Bone marrow (tissue), 2 donors: ENCODE data around the gene ADAMTS17.

Source experiments
- DNase-seq, 2 donors: peaks; one replicate each; lab custom pipeline; 2025; lab: John Stamatoyannopoulos, UW

ADAMTS17 gene

DNA sequence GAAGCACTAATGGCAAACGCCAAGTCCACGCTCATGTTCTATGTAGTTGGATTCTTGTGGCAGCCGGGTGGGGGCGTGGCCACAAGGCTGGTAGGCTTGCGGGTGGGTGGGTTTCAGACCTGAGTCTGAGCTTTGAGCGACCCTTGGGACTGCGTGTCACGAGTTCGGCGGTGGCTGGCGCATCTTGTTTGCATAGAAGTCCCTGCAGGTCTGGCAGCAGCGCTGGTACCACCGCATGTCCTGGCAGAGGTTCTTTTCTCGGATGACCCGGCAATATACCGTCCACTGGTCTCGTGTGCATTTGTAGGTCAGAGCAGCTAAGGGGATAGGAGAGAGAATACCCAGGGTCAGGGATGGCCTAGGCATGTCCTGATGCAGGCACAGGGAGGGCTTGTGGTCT is 367.5 kb downstream of the ADAMTS17 start:
- DNase-seq, result no peak

DNA sequence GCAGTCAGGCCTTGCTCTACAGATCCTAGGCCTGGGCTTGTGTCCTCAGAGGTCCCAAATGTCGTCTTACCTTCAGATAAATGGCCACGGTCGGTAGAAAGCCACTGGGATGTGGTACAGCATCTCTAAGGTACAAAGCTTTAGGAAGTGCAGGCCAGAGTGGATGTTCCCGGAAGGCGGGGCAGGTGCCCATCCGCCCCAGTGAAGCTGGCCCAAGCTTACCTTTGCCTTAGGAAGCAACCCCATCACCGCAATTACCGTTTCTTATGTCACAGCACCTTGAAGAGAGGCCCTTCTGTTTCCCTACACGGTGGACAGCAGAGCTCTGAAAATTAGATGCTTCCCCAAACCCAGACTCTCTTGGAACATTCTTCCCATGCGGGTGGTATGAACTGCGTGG is 368.4 kb downstream of the ADAMTS17 start:
- DNase-seq, result no peak

DNA sequence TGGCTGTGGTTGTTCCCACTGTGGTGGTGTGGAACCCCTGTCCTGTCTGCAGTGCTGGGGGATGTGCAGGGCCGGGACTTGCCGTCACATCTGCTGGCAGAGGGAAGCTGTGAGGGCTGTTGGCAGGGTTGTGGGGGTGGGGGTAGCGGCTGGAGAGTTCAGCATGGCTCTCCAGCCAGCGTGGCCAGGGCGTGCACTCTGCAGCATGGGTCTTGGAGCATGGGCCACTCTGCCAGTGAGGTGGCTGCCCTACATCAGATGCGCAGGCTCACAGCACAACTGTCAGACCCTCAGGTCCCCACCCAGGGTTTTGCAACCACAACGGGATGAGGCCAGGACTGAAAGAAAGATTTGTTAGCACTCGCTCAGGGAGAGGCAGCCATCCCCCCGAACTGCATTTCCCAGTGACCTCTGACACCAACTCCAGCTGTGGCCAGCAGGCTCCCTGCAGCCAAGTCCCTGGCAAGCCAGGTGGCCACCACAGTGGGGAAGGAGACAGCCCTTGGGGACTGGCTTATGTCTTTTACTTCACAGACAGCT is 370.8 kb downstream of the ADAMTS17 start:
- DNase-seq, result no peak

DNA sequence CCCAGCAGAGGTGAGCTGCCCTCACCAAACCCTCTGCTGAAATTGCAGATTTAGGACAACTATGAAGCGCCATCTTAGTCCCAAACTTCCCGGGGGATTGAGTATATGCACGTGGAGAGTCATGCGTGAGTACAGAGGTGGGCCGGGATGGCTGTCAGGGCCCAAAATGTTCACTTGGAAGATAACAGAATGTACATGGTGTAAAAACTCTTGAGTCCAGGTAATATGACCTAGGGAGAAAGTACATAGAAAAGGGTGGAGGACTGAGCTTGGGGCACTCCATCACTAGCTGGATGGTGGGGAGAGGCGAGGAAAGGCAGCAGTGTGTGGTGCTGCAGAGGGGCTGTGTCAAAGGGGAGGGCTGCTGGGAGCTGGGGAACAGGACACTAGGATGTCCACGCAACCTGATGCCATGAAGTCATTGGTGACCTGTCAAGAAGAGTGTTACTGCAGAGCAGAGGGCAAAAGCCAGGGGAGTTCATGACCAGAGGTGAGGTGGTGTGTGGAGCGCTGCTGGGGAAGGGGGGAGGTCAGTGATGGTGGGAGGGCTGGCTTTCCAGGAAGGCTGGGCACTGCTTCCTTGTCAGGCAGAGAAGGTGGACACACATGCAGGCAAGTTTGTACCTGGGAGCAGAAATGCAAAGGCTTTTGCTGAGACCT is 372.4 kb downstream of the ADAMTS17 start:
- DNase-seq, result no peak

DNA sequence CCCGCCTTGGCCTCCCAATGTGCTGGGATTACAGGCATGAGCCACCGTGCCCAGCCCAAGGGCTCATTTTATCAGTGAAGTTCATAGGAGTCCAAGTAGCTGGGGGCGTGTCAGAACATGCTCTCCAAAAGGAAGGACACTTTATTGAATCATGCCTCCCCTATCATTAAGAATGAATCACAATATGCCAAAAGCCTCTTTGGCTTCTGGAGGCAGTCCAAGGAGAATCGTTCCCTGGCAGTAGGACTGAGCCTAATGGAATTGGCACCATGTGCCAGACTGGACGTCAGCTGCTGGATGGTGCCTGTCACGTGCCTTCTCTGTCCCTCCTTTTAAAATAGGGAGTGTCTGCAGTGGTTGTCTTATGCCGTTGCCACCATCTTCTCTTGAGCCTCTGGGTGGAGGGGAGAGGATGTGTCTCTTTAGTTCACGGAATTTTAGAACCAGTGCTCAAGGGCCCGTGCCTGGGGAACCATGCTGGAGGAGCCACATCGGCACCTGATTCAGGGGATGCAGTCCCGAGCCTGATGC is 373.9 kb downstream of the ADAMTS17 start:
- DNase-seq, result no peak

DNA sequence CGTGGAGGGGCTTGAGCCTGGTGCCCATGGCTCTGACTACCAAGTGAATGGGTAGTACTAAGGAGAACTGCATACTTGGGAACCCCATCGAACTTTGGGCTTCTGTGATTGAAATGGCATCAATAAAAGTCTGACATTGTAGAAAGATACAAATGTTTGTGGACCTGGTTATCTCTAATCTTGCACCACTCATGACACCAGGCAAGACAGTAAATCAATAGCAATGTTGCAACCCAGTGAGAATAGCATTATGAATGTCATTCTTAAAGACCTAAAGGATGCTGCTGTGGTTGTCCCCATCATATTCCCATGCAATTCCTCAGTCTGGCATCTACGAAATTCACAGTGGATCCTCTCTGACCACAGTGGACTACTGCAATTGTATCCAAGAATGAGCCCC is 375.0 kb downstream of the ADAMTS17 start:
- DNase-seq, result no peak

DNA sequence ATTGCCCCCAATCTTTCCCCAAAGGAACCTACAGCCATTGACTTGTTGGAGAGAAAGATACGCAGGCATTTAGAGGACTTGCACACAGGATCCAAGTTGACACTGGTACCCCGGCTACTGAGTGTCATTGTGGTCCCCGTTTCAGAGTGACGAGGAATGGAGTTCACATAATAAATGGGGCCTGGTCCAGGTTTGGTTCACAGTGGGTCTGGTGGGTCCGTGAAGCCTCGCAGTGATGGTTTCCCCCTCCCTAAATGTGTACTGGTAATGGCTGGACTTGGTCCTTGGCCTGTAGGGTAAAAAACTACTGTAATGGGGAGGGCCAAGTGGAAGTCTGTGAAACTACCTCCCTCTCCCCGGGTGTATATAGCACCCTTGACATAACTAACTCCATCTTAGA is 376.4 kb downstream of the ADAMTS17 start:
- no peak for DNase-seq

DNA sequence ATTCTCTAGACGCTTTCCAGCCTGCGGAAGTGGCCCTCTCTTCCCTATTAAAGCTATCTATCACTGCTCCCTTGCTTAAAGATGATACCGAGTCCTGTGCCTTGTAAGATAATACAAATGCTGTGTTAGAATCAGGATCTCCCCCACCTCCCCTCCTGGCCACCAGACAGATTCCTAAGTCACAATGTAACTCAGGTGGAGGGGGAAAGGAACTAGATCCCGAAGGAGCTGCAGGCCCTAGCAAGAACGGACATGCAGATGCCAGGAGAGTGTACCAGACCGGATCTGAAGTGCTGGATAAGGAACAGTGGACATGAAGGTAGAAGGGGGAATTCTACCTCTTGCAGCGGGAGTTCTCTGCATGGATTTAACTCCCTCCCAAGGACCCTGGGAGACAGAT is 377.8 kb downstream of the ADAMTS17 start:
- DNase-seq, result no peak

DNA sequence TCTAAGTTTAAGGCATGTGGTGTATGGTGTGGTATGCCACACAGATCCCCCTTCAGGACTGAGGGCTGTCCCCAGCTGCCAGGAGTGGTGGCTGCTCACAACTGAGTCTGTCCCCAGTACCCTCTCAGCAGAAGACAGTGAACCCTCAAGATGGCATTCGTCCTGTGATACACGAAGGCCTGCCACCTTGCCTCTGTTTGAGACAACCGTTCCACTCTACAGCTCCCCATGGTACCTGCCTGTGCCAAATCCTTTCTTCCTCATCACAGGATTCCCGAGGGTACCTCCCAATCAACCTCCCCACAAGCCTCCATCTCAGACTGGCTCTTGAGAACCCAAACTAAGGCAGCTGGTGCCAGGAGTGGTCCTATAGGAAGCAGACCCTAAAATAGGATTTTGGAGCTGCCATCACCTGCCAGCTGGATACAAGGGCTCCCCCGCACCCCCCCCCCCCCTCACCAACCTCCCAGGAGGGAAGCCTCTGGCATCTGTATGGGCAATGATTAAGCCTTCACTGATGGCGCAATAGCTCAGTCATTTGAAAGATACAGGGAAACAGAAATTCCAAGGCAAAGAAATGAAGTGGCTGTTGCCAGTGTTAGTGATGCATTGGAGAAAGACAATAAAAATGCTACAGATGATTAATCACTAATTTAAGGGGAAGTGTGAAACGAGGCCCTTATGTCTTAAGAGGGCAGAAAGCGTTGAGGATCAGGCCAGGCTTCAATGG is 378.5 kb downstream of the ADAMTS17 start:
- DNase-seq, result no peak

DNA sequence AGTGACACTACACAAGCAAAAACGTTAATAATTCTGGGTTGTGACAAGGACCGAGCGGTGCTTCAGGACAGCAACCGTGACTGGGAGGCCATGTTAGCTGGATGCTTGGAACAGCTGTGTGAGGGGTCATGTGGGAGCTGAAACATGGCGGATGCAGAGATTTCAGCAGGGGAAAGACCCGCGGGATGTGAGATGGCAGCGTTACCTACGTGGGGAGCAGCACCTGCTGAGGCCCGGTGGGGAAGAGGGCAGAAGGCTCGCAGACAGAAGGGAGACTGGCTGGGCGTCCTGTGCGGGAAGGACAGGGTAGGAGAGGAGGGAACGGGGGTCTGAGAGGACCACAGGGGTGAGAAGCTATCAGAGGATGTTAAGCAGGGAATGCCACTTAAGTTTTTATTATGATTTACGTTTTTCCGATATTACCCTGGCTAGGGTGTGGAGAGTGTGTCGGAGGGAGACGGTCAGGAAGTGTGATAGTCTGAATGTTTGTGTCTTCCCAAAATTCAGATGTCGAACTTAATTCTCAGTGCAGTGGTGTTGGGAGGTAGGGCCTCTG is 379.7 kb downstream of the ADAMTS17 start:
- DNase-seq, result no peak

DNA sequence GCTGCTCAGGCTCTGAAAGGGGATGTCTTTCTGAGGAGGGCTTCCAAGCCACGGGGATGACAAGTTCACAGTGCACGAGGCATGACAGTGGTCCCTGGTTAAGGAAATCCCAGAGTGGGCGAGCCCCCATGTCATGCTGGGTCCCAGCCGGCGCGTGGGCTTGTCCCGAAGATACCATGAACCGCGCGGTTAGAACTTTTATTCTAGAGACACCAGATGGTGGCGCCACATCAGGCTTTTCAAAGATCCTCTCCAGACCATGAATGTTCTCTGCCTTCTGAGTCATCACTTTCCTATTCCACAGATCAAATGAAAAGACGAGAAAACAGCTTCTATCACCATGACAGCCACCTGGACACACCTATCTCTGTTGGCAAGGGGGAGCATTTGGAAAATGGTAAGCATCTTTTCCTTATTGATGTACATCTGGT is 380.7 kb downstream of the ADAMTS17 start:
- no peak for DNase-seq

DNA sequence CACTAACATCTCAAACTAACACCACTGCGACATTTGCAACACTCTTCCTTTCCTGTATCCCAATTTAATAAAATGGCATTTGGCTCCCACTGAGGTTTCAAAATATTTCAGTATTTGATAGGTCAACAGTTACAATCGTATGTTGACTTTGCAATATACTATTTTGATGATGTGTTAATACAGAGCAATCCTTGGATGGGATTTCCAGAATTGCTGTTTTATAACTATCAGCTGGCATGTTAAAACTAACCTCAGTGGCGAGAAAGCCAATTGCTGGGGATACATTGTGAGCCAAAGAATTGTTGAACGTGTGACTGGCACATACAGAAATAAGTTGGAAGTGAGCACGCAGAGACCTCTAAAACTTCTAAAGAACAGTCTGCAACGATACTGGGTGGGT is 382.4 kb downstream of the ADAMTS17 start:
- DNase-seq, result no peak

DNA sequence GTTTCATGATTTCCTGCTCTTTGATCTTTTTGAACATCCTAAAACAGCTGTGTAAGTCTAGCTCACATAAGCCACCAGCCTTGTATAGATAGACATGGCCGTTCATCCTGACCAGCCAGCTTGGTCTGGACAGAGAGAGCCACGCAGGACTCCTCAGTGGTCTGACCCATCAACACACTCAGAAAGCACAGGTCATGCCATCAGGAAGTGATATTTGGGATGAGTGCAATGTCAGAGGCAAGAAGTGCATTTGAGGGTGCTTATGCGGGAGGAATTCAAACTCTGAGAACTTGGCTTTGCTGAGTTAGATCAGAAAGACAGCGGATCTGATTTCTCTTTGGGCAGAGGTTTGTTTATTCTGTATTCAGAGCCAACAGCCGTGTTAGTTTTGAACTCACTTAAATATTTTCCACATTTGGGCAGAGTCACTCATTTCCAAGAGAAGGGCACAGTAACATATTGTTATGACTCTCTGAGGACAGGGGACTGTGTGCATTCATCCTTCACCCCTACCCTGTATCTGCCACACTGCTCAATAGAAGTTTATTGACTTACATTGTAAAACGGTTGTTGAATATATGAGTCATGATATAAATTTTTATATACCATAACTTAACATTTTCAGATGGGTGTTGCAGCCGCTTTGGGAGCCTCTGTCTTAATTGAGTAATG is 383.2 kb downstream of the ADAMTS17 start:
- no peak for DNase-seq

DNA sequence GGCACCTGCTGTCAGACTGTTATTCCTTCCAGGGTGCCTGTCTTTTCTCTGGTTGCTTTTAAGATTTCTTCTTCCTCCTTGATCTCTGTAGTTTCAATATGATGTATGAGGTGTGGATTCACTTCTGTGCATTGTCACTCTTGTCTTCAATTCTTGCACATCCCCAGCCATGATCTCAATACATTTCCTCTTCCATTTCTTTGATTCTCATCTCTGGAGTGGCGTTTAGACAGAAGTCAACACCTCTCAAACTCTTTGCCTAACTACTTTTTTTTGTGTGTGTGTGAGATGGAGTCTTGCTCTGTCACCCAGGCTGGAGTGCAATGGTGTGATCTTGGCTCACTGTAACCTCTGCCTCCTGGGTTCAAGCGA is 384.1 kb downstream of the ADAMTS17 start:
- no peak for DNase-seq

DNA sequence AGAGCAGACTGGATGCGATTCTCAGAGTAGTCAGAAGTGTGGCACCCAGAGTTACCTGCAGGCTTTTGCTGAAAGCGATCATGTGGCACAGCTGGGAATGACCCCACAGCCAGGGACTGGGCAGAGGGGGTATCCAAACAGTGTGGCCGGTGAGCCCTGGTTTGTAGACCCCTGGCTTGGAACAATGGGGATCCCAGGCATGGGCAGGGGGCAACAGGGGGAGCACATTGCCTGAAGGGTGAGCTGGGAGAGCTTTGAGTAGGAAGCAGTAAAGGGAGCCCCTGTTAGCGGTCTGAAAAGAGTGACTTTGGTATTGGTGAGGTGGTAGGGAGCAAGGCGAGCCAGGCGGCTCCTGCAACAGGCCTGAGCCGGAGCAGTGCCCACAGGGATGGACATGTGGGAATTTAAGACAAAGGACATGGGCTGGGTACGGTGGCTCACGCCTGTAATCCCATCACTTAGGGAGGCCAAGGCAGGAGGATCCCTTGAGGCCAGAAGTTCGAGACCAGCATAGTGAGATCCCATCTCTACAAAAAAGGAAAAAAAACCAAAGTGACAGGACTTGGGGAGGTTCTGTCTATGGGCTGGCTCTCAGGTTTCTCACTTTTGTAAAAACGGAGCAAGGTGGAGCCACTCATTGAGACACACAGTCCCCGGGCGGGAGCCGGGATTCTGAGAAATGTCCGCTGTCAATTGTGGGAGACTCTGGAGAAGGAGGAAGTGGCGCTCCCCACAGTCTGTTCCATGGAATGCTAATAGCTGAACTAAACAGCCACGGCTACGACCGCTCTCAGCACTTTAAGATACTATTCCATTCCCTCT is 384.7 kb downstream of the ADAMTS17 start:
- no peak for DNase-seq

DNA sequence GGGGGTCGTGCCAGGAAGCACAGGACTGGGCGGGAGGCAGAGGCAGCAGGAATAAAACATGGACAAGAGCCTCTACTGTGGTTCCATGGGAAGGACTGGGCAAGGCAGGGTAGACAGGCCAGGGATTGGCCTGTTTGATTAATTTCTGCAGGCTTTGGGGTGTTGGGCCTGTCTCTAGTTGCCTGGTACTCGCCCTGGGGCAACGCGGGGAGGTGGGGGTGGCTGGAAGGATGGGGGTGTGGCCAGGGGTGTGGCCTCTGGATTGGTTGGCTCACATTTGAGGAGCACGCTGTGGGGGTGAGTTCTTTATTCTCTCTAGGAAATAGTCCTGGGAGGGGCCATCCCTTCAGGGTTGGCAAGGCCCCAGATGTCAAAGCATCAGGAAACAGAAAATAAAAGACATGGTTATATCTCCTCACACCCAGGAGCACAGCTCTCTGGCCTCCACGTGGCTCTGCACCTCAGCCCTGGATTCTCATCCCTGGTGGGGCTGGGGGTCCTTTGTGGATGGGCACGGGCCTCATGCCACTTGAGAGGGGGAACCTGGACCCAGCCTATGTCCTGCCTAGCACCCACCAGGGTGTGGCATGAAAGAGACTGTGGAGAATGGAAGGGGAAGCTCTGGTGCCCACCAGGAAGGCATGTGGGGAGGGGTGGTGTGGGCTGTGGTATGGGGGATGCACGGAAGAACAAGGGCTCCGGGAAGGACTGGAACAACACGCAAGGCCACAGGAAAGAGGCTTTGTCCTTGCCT is 385.6 kb downstream of the ADAMTS17 start:
- no peak for DNase-seq

DNA sequence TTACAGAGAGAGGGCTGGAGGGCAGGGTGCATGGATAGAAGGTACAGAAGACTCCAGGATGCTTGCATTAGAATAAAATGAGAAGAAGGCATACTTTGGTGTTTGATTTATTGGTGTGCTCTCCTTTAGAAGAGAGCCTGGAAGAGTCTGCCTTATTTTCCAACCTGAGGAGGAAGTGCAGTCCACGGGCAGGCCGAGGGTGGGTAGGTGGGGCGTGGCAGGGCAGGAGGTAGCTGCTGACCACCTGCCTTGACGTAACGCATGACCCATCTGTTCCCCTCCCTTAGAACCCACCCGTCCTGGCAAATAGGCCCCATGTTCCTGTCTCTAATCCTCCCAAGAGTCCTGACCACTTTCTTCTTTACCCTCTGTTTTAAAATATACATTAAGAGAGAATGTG is 386.2 kb downstream of the ADAMTS17 start:
- no peak for DNase-seq

DNA sequence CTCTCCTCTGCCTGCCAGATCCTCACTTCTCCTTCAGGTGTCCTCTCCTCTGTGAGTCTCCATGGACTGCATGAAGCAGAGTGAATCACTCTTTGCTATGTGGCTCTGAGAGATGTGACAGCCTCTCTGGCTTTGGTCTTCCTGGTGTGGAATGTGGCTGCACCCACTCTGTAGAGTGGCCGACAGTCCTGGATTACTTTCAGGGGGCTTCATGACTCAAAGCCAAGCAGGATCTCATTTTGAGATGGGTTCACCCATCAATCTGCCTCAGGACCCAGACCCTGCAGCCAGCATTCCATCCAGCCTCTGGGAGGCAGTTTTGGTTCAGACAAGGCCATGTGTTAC is 386.6 kb downstream of the ADAMTS17 start:
- no peak for DNase-seq

DNA sequence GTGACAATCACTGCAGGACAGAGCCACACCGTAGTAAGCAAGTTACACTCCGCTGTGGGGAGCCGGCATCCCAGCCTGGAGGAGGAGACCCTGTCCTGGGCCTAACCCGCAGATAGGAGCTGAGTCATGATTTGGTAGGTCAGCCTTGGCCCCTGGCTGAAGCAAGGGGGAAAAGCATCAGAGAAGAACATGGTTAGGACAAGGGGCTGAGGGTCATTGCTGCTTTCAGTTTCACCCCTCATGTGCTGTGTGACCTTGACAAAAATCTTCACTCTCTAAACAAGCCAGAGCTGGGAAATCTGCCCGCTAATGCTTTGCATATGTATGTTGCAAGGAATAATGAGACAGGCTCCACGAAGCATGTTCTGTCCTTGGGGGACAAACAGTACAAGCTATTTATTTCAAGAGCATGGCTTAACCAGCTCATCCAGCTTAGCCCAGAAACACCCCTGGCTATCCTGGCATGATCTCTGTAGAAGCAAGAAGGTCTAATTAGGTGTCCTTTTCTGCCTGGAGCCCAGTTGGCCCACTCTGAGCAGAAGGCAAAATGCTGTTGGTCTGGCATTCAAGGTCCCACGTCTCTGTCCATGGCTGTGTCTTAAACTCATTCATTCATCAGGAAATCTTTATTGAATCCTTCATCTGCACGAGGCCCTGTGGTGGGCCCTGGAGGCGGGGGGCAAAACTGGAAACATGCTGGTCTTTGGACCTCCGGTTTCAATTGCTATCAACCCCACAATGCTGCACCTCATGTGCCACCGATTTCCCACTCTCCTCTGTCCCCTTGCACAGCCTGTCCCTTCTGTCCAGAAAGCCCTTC is 387.2 kb downstream of the ADAMTS17 start:
- DNase-seq, result no peak

DNA sequence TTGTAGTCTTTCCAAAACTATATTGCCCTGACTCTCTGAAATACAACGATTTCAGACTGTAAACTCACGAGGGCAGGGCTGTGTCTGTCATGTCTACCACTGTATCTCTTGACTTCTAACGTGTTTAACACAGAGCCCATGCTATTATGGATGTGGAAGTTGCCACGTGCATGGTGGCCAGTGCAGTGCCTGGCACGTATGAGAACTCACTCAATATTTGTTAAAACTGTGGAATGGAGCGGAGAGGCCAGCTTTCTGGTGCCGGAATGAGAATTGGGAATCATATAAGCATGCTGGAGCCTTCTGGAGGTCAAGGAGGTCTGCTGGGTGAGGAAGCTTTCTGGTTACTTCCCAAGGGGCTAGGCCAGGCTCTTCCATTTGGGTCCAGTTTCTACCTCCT is 387.9 kb downstream of the ADAMTS17 start:
- DNase-seq, result no peak
